Fibroblast of lung (primary cell): ENCODE results near the gene TRIML2. TPM values are rescaled to one million over a fixed set of nuclear protein-coding genes. Genes with fewer than 3 reads are reported as not detected.

Experiments used
- DNase-seq, 2 donors: peaks; one replicate each; pipeline versions ENCODE4 v3.0.0 to v3.0.0-alpha.2; 2010; ENCODE audit warnings: low read depth in 2 of 2
- H2AFZ ChIP-seq: 2 replicates; pipeline ENCODE4 v1.5.1; 2012; ENCODE audit warnings: low read length, control low read depth, inconsistent platforms
- H3K27ac ChIP-seq: 2 replicates; pipeline ENCODE4 v1.5.1; 2011; ENCODE audit warnings: low read length, control low read depth; ENCODE audit not compliant: insufficient read depth
- H3K27me3 ChIP-seq: 2 replicates; pipeline ENCODE4 v1.5.1; 2011; ENCODE audit warnings: mild to moderate bottlenecking, low read length; ENCODE audit not compliant: control insufficient read depth, insufficient read depth
- H3K36me3 ChIP-seq: 2 replicates; pipeline ENCODE4 v1.5.1; 2011; ENCODE audit warnings: low read length; ENCODE audit not compliant: control insufficient read depth, insufficient read depth
- H3K4me1 ChIP-seq: 2 replicates; pipeline ENCODE4 v1.5.1; 2011; ENCODE audit warnings: low read length; ENCODE audit not compliant: control insufficient read depth, insufficient read depth; ENCODE audit errors: extremely low read depth
- H3K4me2 ChIP-seq: 2 replicates; pipeline ENCODE4 v1.5.1; 2011; ENCODE audit warnings: low read length, control low read depth; ENCODE audit not compliant: insufficient read depth; ENCODE audit errors: extremely low read depth
- H3K4me3 ChIP-seq, 4 experiments: fragments of 200-600 bp in 1 of 4; sonication (generic) in 1 of 4; replicated peaks in 1 of 4; 2 replicates each; pipeline ENCODE4 v1.5.1; 2011 to 2016; ENCODE audit warnings: low read length in 4 of 4, low read depth in 3 of 4, mild to moderate bottlenecking in 3 of 4, control low read depth in 2 of 4, inconsistent platforms in 1 of 4, mixed read lengths in 1 of 4; ENCODE audit not compliant: insufficient read depth in 1 of 4; ENCODE audit errors: control extremely low read depth in 1 of 4
- H3K79me2 ChIP-seq: 2 replicates; pipeline ENCODE4 v1.5.1; 2012; ENCODE audit warnings: mild to moderate bottlenecking, low read length, inconsistent platforms; ENCODE audit not compliant: control insufficient read depth, insufficient read depth
- H3K9ac ChIP-seq: 2 replicates; pipeline ENCODE4 v1.5.1; 2011; ENCODE audit warnings: mild to moderate bottlenecking, low read length, control low read depth; ENCODE audit not compliant: insufficient read depth
- H3K9me3 ChIP-seq: 2 replicates; pipeline ENCODE4 v1.5.1; 2012; ENCODE audit warnings: low read depth, low read length; ENCODE audit not compliant: control insufficient read depth, insufficient read depth
- H4K20me1 ChIP-seq: 2 replicates; pipeline ENCODE4 v1.5.1; 2011; ENCODE audit warnings: low read length; ENCODE audit not compliant: control insufficient read depth, insufficient read depth; ENCODE audit errors: extremely low read depth
- EZH2 ChIP-seq: IDR thresholded peaks from 2 replicates; pipeline ENCODE4 v1.5.1; 2012; ENCODE audit warnings: low read length, control low read depth, mild to moderate bottlenecking; ENCODE audit errors: missing control alignments
- polyA plus RNA-seq, 2 donors: library from polyadenylated mRNA; depleted of rRNA in 1 of 2; stranded (reverse) in 1 of 2; unstranded in 1 of 2; fragments of >200 nt; gene quantifications; 2 replicates each; pipeline ENCODE4 v1.2.1, GENCODE V29; 2011 to 2012; ENCODE audit warnings: missing spikeins in 1 of 2
- total RNA-seq: library from RNA; depleted of rRNA; stranded (reverse); fragments of >200 nt; gene quantifications from 2 replicates; pipeline ENCODE4 v1.2.1, GENCODE V29; 2014
- TF ChIP-seq, protein P1 (sequence below), 2 donors: IDR thresholded peaks in 1 of 2; conservative IDR thresholded peaks in 1 of 2; 1 replicate in 1 of 2; 2 replicates in 1 of 2; pipeline ENCODE4 v1.5.1; 2011 to 2012; ENCODE audit warnings: low read length in 2 of 2, control low read depth in 1 of 2, inconsistent platforms in 1 of 2, low read depth in 1 of 2, mild to moderate bottlenecking in 1 of 2

TRIML2 gene
- total and polyA plus RNA-seq, 2 donors (not counting 1 experiment from before 2014, with no cell fraction given) = under 0.01 TPM; not detected in 1

DNA sequence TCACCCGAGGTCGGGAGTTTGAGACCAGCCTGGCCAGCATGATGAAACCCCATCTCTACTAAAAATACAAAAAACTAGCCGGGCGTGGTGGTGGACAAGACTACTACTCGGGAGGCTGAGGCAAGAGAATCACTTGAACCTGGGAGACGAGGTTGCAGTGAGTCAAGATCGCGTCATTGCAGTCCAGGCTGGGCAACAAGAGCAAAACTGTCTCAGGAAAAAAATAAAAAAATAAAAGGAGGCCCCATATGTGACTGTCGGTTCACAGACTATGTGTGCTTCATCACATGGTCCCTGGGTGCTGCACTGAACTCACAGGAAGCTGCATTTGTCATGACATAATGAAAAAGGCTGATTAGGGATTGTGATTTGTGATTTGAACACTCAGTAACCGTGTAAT, 36.2 kb upstream of the TRIML2 start:
- TF ChIP-seq EZH2 = no peak
- TF ChIP-seq, protein P1, sequence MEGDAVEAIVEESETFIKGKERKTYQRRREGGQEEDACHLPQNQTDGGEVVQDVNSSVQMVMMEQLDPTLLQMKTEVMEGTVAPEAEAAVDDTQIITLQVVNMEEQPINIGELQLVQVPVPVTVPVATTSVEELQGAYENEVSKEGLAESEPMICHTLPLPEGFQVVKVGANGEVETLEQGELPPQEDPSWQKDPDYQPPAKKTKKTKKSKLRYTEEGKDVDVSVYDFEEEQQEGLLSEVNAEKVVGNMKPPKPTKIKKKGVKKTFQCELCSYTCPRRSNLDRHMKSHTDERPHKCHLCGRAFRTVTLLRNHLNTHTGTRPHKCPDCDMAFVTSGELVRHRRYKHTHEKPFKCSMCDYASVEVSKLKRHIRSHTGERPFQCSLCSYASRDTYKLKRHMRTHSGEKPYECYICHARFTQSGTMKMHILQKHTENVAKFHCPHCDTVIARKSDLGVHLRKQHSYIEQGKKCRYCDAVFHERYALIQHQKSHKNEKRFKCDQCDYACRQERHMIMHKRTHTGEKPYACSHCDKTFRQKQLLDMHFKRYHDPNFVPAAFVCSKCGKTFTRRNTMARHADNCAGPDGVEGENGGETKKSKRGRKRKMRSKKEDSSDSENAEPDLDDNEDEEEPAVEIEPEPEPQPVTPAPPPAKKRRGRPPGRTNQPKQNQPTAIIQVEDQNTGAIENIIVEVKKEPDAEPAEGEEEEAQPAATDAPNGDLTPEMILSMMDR (conservative IDR thresholded peaks at IDR 0.05 in 1 of 2, IDR thresholded peaks at IDR 0.05 in 1 of 2; ENCODE audit: low read depth in 1 of 2, low read length in 2 of 2) = no peak
- H3K9ac ChIP-seq = no peak overlapping the region
- DNase-seq = no peak

DNA sequence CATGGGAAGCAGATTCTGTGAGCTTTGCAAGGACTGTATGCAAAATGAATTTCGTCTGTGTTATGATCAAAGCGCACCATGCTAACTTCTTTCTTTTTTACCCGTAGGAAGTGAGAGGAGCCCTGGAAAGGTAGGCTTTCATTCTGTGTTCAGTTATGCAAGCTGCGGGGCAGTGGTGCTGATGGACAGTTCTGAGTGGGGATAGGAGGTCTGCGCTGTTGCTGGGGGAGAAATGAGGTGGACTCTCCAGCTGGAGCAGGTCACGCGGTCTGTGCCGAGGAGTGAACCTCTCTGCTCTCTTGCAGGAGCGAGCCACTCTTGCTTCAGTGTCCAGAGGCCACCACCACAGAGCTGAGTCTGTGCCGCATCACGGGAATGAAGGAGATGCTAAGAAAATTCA, 34.3 kb upstream of the TRIML2 start:
- no peaks in the 10 kb centered on the region for H3K27me3 ChIP-seq
- H2AFZ ChIP-seq = no peak overlapping the region
- no peak overlapping the region for H3K4me2 ChIP-seq
- no peaks in the 10 kb centered on the region for H3K4me1 ChIP-seq
- TF ChIP-seq, protein P1 (conservative IDR thresholded peaks at IDR 0.05 in 1 of 2, IDR thresholded peaks at IDR 0.05 in 1 of 2; ENCODE audit: low read depth in 1 of 2, low read length in 2 of 2) = no peak
- no peak for TF ChIP-seq EZH2
- no peaks in the 10 kb centered on the region for H3K9me3 ChIP-seq
- no peak overlapping the region for H3K4me3 ChIP-seq
- H3K36me3 ChIP-seq = no peaks in the 10 kb centered on the region
- H3K27ac ChIP-seq = no peak overlapping the region
- DNase-seq = no peak
- H4K20me1 ChIP-seq = no peaks in the 10 kb centered on the region
- H3K9ac ChIP-seq = no peak overlapping the region
- H3K79me2 ChIP-seq = no peaks in the 10 kb centered on the region

More for the DNA sequence above, 36.2 kb upstream of the TRIML2 start:
- no peak overlapping the region for H3K4me3 ChIP-seq
- H4K20me1 ChIP-seq = no peaks in the 10 kb centered on the region
- no peaks in the 10 kb centered on the region for H3K9me3 ChIP-seq
- H3K4me1 ChIP-seq = no peaks in the 10 kb centered on the region
- no peaks in the 10 kb centered on the region for H3K27me3 ChIP-seq
- no peak overlapping the region for H3K4me2 ChIP-seq
- H3K79me2 ChIP-seq = no peaks in the 10 kb centered on the region
- H3K27ac ChIP-seq = no peak overlapping the region
- no peak overlapping the region for H2AFZ ChIP-seq
- no peaks in the 10 kb centered on the region for H3K36me3 ChIP-seq

- no peak overlapping the region for H3K27ac ChIP-seq
- DNase-seq = no peak
- H2AFZ ChIP-seq = no peak overlapping the region
- no peak overlapping the region for H3K9ac ChIP-seq
- H3K36me3 ChIP-seq = no peaks in the 10 kb centered on the region
- H3K4me3 ChIP-seq = no peak overlapping the region
- no peaks in the 10 kb centered on the region for H3K79me2 ChIP-seq
- no peak overlapping the region for H3K4me2 ChIP-seq
- no peaks in the 10 kb centered on the region for H3K27me3 ChIP-seq
- no peaks in the 10 kb centered on the region for H3K9me3 ChIP-seq
- TF ChIP-seq EZH2 = no peak
- TF ChIP-seq, protein P1 (conservative IDR thresholded peaks at IDR 0.05 in 1 of 2, IDR thresholded peaks at IDR 0.05 in 1 of 2; ENCODE audit: low read depth in 1 of 2, low read length in 2 of 2) = no peak
- H4K20me1 ChIP-seq = no peaks in the 10 kb centered on the region
- no peaks in the 10 kb centered on the region for H3K4me1 ChIP-seq
Measured at GRCh38 chr4:188139671-188140070, 30.3 kb upstream of the TRIML2 start.
